Fibroblast of pulmonary artery (primary cell): ENCODE measurements around the gene KCNMA1.

ENCODE experiments used
- DNase-seq: peaks from one replicate; pipeline ENCODE4 v3.0.0-alpha.2; 2010; ENCODE audit warnings: low read depth
- H3K4me3 ChIP-seq: replicated peaks from 2 replicates; pipeline ENCODE4 v1.5.1; 2011; ENCODE audit warnings: low read depth, mild to moderate bottlenecking, control low read depth, low read length, moderate library complexity
- CTCF ChIP-seq: IDR thresholded peaks from 2 replicates; pipeline ENCODE4 v1.5.1; 2011; ENCODE audit warnings: mild to moderate bottlenecking, control low read depth, low read length, inconsistent platforms; ENCODE audit errors: missing control alignments

The KCNMA1 gene

DNA sequence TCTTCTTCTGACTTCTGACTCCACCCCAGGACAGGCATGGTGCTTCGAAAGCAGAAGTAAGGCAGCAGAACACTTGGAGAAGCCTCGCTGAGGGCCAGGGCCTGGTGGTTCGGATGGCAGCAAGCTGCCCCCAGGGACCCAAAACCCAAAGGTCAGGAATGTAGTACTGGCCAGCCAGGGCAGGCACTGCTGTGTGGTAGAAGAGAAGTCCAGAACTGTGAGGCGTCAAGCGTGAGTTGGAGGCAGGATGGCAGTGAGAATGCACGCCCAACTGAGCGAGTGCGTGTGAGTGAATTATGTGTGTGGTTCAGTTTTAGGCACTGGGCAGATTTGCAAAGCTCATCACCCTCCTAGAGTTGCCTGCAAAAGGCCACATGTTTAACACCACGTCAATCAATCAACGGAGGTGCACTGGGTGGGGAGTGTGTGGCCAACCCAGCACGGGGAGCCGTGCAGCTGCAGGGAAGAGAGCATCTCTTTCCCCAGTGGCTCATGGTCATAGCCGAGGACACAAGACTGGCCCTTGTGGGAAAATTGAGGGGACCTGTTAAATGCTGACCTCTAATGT lies 144.3 kb downstream of the KCNMA1 start:
- no peak for TF ChIP-seq CTCF
- no peak overlapping the region for H3K4me3 ChIP-seq
- DNase-seq, result no peak

DNA sequence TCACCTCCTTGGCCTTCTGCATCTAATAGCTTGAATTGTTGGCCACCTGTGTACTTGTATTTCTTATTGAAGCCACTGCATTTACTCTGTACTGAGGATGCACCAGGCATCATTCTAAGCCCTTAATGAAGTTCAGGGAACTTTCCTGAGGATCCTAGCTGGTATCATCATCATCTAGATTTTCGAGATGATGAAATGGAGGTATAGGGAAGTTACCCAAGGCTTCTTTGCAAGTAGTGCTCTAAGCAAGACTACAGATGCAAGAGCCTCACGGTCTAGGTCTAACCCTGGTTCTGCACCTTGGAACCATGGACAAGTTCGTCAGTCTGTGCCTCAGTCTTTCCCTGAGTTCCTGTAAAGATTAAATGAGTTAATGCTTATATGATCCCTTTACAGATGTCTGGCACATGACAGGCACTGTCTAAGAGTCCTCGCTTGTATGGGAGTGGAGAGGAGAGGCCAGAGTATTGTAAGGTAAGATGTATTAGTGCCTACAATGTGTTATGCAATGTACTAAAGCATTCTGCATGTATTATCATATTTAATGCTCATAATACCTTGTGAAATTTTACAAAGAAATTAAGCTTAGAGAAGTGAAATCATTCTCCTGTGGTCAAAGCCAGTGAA lies 145.1 kb downstream of the KCNMA1 start:
- no peak for TF ChIP-seq CTCF
- DNase-seq, result no peak
- no peak overlapping the region for H3K4me3 ChIP-seq

DNA sequence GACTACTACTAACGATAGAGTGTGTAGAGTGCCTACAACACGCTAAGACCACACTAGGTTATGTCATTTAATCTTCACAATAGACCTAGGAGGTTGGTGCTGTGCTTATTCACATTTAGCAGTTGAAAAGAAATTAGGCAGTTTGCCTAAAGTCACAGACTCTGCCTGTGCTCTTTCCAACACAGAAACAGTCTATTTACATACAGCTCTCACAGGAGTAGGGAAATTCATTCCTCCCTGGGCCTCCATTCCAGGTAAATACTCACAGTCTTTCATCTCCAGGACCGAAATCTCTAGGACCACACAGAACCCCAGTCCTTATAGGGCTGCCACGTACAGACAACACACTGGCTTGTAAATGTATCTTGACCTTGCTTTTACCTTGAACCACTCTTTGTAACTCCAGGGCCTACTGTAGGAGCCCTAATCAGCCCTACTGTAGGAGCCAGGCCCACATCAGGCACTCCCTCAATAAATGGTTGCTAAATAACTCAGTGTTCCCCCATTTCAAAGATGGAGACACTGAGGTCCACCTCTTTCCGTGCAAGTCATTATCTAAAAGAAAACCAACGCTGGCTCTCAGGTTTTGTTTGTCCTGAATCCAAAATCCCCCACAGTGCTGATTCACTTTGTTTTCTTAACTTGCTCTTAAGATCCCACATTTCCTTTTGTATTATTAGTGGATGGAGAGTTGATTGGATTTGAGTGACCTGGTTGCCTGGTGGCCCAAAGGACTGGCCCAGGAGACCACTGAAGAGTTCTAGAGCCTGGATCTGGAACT lies 146.9 kb downstream of the KCNMA1 start:
- TF ChIP-seq CTCF, result no peak
- DNase-seq, result no peak
- H3K4me3 ChIP-seq, result no peak overlapping the region

DNA sequence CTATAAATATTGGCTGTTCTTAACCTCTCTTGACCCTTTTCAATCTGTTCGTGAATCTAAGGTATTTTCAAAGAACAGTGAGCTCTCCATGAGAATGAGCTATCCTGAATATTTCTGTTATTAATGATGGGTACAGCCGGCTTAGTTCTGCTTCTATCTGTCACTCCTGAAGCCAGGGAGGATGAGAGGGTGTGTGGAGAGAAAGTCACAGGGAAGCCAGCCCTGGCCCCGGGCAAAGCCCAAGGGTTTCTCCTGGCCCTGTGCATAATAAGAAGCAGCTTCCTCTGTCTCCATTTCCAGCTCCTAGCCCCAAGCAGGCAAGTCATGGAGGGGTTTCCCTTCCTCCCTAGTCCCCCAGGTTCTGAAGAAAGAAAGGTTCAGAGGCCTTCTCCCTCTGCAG lies 151.1 kb downstream of the KCNMA1 start:
- H3K4me3 ChIP-seq, result no peak overlapping the region
- TF ChIP-seq CTCF, result no peak
- no peak for DNase-seq

- DNase-seq, result no peak
- H3K4me3 ChIP-seq, result no peak overlapping the region
- TF ChIP-seq CTCF, result no peak
Measured at GRCh38 chr10:77485847-77486246, 151.8 kb downstream of the KCNMA1 start.

DNA sequence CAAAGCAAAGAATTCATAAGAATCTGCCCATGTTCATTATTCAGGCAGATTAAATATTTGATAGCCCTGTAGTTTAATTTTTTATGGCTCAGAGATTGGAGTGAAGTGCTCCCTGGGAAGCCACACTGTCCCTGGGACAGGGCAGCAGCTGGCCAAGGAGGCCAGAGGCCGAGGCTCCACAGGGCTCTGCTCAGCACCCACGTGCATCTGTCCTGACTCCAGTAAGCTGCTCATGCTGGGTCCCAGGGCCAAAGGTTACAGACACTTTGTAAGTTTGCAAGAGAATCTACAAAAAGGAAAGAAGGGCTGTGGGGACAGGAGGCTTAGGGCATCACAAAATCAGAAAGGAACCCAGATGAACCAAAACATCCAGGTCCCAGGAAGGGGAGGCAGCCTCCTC lies 155.5 kb downstream of the KCNMA1 start:
- no peak for DNase-seq
- TF ChIP-seq CTCF, result no peak
- no peak overlapping the region for H3K4me3 ChIP-seq
